HCT116 (cell line): ENCODE results near the gene AGMAT.

Source experiments
- CTCF ChIP-seq, 3 experiments: fragments of 200-600 bp in 1 of 3; sonication (generic) in 1 of 3; IDR thresholded peaks in 2 of 3; conservative IDR thresholded peaks in 1 of 3; 2 replicates each; pipeline ENCODE4 v1.5.1; 2012 to 2017; ENCODE audit warnings: low read depth in 2 of 3, low read length in 2 of 3, antibody characterized with exemption in 1 of 3, borderline replicate concordance in 1 of 3, control low read depth in 1 of 3, mild to moderate bottlenecking in 1 of 3, mixed read lengths in 1 of 3, mixed run types in 1 of 3, moderate library complexity in 1 of 3; ENCODE audit not compliant: insufficient read depth in 1 of 3
- EGR1 ChIP-seq: IDR thresholded peaks from 2 replicates; pipeline ENCODE4 v1.6.1; 2012; ENCODE audit warnings: low read depth

GRCh38 chr1:15574741-15575140, 10.1 kb downstream of the AGMAT start:
- TF ChIP-seq EGR1 (no peak), CTCF (IDR thresholded peaks at IDR 0.05 in 2 of 3, conservative IDR thresholded peaks at IDR 0.05 in 1 of 3; ENCODE audit: borderline replicate concordance in 1 of 3, insufficient read depth in 1 of 3, low read depth in 2 of 3, low read length in 2 of 3) (no peak)
